GM12891 (cell line): Measurements from ENCODE around the gene ACSS1.

Experiments used
- POLR2A ChIP-seq: IDR thresholded peaks from 2 replicates; pipeline ENCODE4 v1.6.1; 2011; ENCODE audit warnings: low read depth, low read length, control low read depth
- POLR2AphosphoS5 ChIP-seq: IDR thresholded peaks from 2 replicates; pipeline ENCODE4 v1.6.1; 2011; ENCODE audit warnings: low read depth, low read length, control low read depth
- SPI1 ChIP-seq: IDR thresholded peaks from 2 replicates; pipeline ENCODE4 v1.6.1; 2011; ENCODE audit warnings: low read depth, low read length, control low read depth
- TAF1 ChIP-seq: IDR thresholded peaks from 2 replicates; pipeline ENCODE4 v1.6.1; 2011; ENCODE audit warnings: low read depth, low read length, control low read depth

GRCh38 chr20:25061821-25062530 is 4.0 kb upstream of the ACSS1 start:
- TF ChIP-seq TAF1 (no peak), POLR2AphosphoS5 (no peak), SPI1 (no peak), POLR2A (no peak)
